Retinal pigment epithelial cell (primary cell): ENCODE measurements around the gene OPCML.

ENCODE experiments used
- DNase-seq: peaks from one replicate; pipeline ENCODE4 v3.0.0-alpha.2; 2010; ENCODE audit warnings: low read depth
- H3K4me3 ChIP-seq: 2 replicates; pipeline ENCODE4 v1.5.1; 2011; ENCODE audit warnings: mild to moderate bottlenecking, low read length, control low read depth, moderate library complexity
- CTCF ChIP-seq: conservative IDR thresholded peaks from 2 replicates; pipeline ENCODE4 v1.5.1; 2011; ENCODE audit warnings: low read depth, low read length, control low read depth, inconsistent platforms

Gene OPCML

DNA sequence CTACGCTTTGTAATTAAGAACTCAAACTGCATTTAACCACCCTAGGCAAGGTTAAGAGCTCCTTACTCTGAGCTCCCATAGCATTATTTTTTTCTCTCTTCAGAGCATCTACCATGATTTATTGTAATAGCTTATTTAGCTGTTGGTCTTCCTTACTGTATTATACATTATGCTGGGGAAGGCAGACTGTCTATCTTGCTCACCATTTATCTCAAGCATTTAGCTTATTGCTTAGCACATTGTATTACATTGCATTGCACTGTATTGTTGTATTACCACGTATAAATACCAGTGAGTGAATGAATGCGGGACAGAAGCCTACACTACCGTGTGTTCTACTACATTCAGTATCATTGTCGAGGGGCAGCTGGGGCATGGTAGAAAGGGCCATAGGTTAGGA lies 324.3 kb downstream of the OPCML start:
- no peak for DNase-seq
- H3K4me3 ChIP-seq = no peak overlapping the region
- TF ChIP-seq CTCF = no peak

- TF ChIP-seq CTCF = no peak
- no peak for DNase-seq
- H3K4me3 ChIP-seq = no peak overlapping the region
Observed at GRCh38 chr11:133206313-133207005, 325.8 kb downstream of the OPCML start.

GRCh38 chr11:133204158-133204557 lies 328.1 kb downstream of the OPCML start:
- DNase-seq = no peak
- TF ChIP-seq CTCF = no peak
- no peak overlapping the region for H3K4me3 ChIP-seq

DNA sequence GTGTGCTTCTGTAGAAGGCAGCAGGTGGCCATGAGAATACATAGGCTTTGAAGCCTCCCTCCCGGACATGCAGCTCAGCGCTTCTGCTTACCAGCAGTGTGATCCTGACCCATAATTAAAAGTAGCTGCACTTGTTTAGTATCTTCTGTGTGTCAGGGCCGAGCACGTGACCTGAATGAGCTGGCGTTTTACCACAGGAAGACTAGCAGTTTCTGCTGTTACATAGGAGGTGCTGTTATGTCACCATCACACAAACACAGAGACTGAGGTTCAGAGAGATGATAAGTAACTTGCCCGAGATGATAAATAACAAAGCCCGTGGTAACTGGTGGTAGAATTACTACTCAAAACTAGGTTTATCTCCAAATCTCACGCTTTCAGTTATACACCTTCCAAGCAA lies 329.5 kb downstream of the OPCML start:
- TF ChIP-seq CTCF = no peak
- no peak overlapping the region for H3K4me3 ChIP-seq
- DNase-seq = no peak

DNA sequence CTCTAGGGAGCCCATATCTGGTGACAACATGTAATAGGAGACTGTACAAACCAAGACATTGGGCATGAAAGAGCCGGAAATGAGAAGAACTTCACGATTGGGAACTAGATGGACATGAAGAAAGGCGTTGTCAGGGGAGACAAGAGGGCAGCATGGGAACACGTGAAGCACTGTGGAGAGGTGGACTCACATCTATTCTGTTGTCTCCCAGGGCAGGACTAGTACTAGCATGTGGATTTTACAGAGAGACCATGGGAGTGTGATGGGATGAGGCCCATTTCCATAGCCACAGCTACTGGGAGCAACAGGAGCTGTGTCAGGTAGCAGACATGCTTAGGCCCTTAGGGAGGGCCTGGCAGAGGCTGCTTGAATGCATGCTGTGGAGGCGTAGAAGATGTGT lies 333.9 kb downstream of the OPCML start:
- no peak for DNase-seq
- no peak for TF ChIP-seq CTCF
- H3K4me3 ChIP-seq = no peak overlapping the region

- TF ChIP-seq CTCF = no peak
- H3K4me3 ChIP-seq = no peak overlapping the region
- DNase-seq = no peak
Observed at GRCh38 chr11:133197425-133197824, 334.9 kb downstream of the OPCML start.

DNA sequence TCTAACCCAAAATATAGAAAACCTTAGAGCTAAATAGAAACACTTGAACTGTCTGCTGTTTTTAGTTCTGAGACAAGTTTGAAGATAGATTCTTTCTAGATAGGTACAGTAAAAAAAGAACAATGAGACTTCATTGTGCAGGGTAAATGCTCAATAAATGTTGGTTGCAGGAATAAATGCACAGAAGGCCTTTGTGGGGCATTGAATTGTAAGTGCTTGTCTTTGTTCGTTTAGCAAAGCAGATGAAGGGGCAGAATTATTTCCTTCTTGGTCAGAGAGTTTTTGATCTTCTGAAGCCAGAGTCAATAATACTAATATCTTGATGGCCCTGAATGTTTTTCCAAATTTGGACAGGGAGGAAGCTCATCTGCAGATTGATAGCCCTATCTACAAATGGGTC lies 340.4 kb downstream of the OPCML start:
- no peak overlapping the region for H3K4me3 ChIP-seq
- TF ChIP-seq CTCF = no peak
- no peak for DNase-seq
